Stimulated activated CD8-positive, alpha-beta memory T cell treated with anti-CD3 and anti-CD28 coated beads, Interleukin-12 subunit alpha, Interleukin-12 subunit beta, amount 100 ng/mL, for 1 hour (primary cell): ENCODE data around the gene SMIM43.
"Not testable (repeated sequence)": the region's sequence is repeated elsewhere in the genome, so short reads cannot be mapped to it uniquely, and the experiment has no call there.

Experiments
- DNase-seq: peaks from one replicate; pipeline ENCODE4 v3.0.0-alpha.2; 2020; ENCODE audit warnings: low read depth

SMIM43 gene

GRCh38 chr4:121736735-121737351, 28.1 kb downstream of the SMIM43 start:
- no peak for DNase-seq

GRCh38 chr4:121734571-121734970, 30.4 kb downstream of the SMIM43 start:
- DNase-seq = no peak

- DNase-seq = no peak
Measured at GRCh38 chr4:121733942-121734341, 31.0 kb downstream of the SMIM43 start.

GRCh38 chr4:121729753-121730152, 35.2 kb downstream of the SMIM43 start:
- not testable (repeated sequence) for DNase-seq

GRCh38 chr4:121728798-121729226, 36.2 kb downstream of the SMIM43 start:
- DNase-seq = no peak

- DNase-seq = no peak
Measured at GRCh38 chr4:121728066-121728465, 36.9 kb downstream of the SMIM43 start.

- DNase-seq = no peak
Measured at GRCh38 chr4:121726642-121727268, 38.2 kb downstream of the SMIM43 start.

- no peak for DNase-seq
Measured at GRCh38 chr4:121724671-121725070, 40.3 kb downstream of the SMIM43 start.

GRCh38 chr4:121721700-121722099, 43.3 kb downstream of the SMIM43 start:
- no peak for DNase-seq

GRCh38 chr4:121720109-121720508, 44.9 kb downstream of the SMIM43 start:
- no peak for DNase-seq

- no peak for DNase-seq
Measured at GRCh38 chr4:121717680-121718237, 47.2 kb downstream of the SMIM43 start.

- no peak for DNase-seq
Measured at GRCh38 chr4:121714548-121714947, 50.4 kb downstream of the SMIM43 start.

- DNase-seq = no peak
Measured at GRCh38 chr4:121712783-121713182, 52.2 kb downstream of the SMIM43 start.

- DNase-seq = no peak
Measured at GRCh38 chr4:121712001-121712651, 52.8 kb downstream of the SMIM43 start.

- DNase-seq = no peak
Measured at GRCh38 chr4:121711263-121712000, 53.5 kb downstream of the SMIM43 start.

- no peak for DNase-seq
Measured at GRCh38 chr4:121709766-121710405, 55.1 kb downstream of the SMIM43 start.
